HG03135 (cell line): Measurements from ENCODE around the gene KCNK5.

Experiments
- ATAC-seq: cut with Tn5 transposase; IDR thresholded peaks from one replicate; pipeline ENCODE4 v1.9.1; 2021; ENCODE audit warnings: mild to moderate bottlenecking, moderate library complexity; ENCODE audit not compliant: unreplicated experiment

KCNK5 gene

GRCh38 chr6:39199231-39199940, 29.9 kb downstream of the KCNK5 start:
- no peak for ATAC-seq

- ATAC-seq, result no peak
These were observed 30.7 kb downstream of the KCNK5 start for GRCh38 chr6:39198528-39198927.

GRCh38 chr6:39197922-39198500, 31.3 kb downstream of the KCNK5 start:
- ATAC-seq, result no peak

- ATAC-seq, result no peak
These were observed 31.8 kb downstream of the KCNK5 start for GRCh38 chr6:39197521-39197920.

- ATAC-seq, result no peak
These were observed 32.6 kb downstream of the KCNK5 start for GRCh38 chr6:39196673-39197091.

GRCh38 chr6:39195792-39196385, 33.4 kb downstream of the KCNK5 start:
- no peak for ATAC-seq

GRCh38 chr6:39194466-39194865, 34.8 kb downstream of the KCNK5 start:
- ATAC-seq, result no peak

GRCh38 chr6:39193201-39193791, 36.0 kb downstream of the KCNK5 start:
- no peak for ATAC-seq

GRCh38 chr6:39192736-39193135, 36.5 kb downstream of the KCNK5 start:
- ATAC-seq, result no peak

- no peak for ATAC-seq
These were observed 37.9 kb downstream of the KCNK5 start for GRCh38 chr6:39191236-39191930.

GRCh38 chr6:39190545-39191235, 38.6 kb downstream of the KCNK5 start:
- no peak for ATAC-seq

GRCh38 chr6:39189915-39190544, 39.2 kb downstream of the KCNK5 start:
- no peak for ATAC-seq

- ATAC-seq, result no peak
These were observed 40.1 kb downstream of the KCNK5 start for GRCh38 chr6:39189131-39189530.

- ATAC-seq, result no peak
These were observed 40.7 kb downstream of the KCNK5 start for GRCh38 chr6:39188571-39188970.

GRCh38 chr6:39188098-39188450, 41.2 kb downstream of the KCNK5 start:
- ATAC-seq, result no peak

- no peak for ATAC-seq
These were observed 44.2 kb downstream of the KCNK5 start for GRCh38 chr6:39184906-39185580.

GRCh38 chr6:39182604-39183003, 46.7 kb downstream of the KCNK5 start:
- ATAC-seq, result no peak

- ATAC-seq, result no peak
These were observed 47.4 kb downstream of the KCNK5 start for GRCh38 chr6:39181826-39182225.

GRCh38 chr6:39181333-39181732, 47.9 kb downstream of the KCNK5 start:
- ATAC-seq, result no peak

GRCh38 chr6:39178804-39179203, 50.5 kb downstream of the KCNK5 start:
- no peak for ATAC-seq
